Fibroblast of lung (primary cell): ENCODE results near the gene WDR27. TPM values are rescaled to one million over a fixed set of nuclear protein-coding genes. Genes with fewer than 3 reads are reported as not detected.

Experiments
- DNase-seq, 2 donors: peaks; one replicate each; pipeline versions ENCODE4 v3.0.0 to v3.0.0-alpha.2; 2010; ENCODE audit warnings: low read depth in 2 of 2
- H2AFZ ChIP-seq: 2 replicates; pipeline ENCODE4 v1.5.1; 2012; ENCODE audit warnings: low read length, control low read depth, inconsistent platforms
- H3K27ac ChIP-seq: 2 replicates; pipeline ENCODE4 v1.5.1; 2011; ENCODE audit warnings: low read length, control low read depth; ENCODE audit not compliant: insufficient read depth
- H3K27me3 ChIP-seq: 2 replicates; pipeline ENCODE4 v1.5.1; 2011; ENCODE audit warnings: mild to moderate bottlenecking, low read length; ENCODE audit not compliant: control insufficient read depth, insufficient read depth
- H3K36me3 ChIP-seq: 2 replicates; pipeline ENCODE4 v1.5.1; 2011; ENCODE audit warnings: low read length; ENCODE audit not compliant: control insufficient read depth, insufficient read depth
- H3K4me1 ChIP-seq: 2 replicates; pipeline ENCODE4 v1.5.1; 2011; ENCODE audit warnings: low read length; ENCODE audit not compliant: control insufficient read depth, insufficient read depth; ENCODE audit errors: extremely low read depth
- H3K4me2 ChIP-seq: 2 replicates; pipeline ENCODE4 v1.5.1; 2011; ENCODE audit warnings: low read length, control low read depth; ENCODE audit not compliant: insufficient read depth; ENCODE audit errors: extremely low read depth
- H3K4me3 ChIP-seq, 4 experiments: fragments of 200-600 bp in 1 of 4; sonication (generic) in 1 of 4; replicated peaks in 1 of 4; 2 replicates each; pipeline ENCODE4 v1.5.1; 2011 to 2016; ENCODE audit warnings: low read length in 4 of 4, low read depth in 3 of 4, mild to moderate bottlenecking in 3 of 4, control low read depth in 2 of 4, inconsistent platforms in 1 of 4, mixed read lengths in 1 of 4; ENCODE audit not compliant: insufficient read depth in 1 of 4; ENCODE audit errors: control extremely low read depth in 1 of 4
- H3K79me2 ChIP-seq: 2 replicates; pipeline ENCODE4 v1.5.1; 2012; ENCODE audit warnings: mild to moderate bottlenecking, low read length, inconsistent platforms; ENCODE audit not compliant: control insufficient read depth, insufficient read depth
- H3K9ac ChIP-seq: 2 replicates; pipeline ENCODE4 v1.5.1; 2011; ENCODE audit warnings: mild to moderate bottlenecking, low read length, control low read depth; ENCODE audit not compliant: insufficient read depth
- H3K9me3 ChIP-seq: 2 replicates; pipeline ENCODE4 v1.5.1; 2012; ENCODE audit warnings: low read depth, low read length; ENCODE audit not compliant: control insufficient read depth, insufficient read depth
- H4K20me1 ChIP-seq: 2 replicates; pipeline ENCODE4 v1.5.1; 2011; ENCODE audit warnings: low read length; ENCODE audit not compliant: control insufficient read depth, insufficient read depth; ENCODE audit errors: extremely low read depth
- EZH2 ChIP-seq: IDR thresholded peaks from 2 replicates; pipeline ENCODE4 v1.5.1; 2012; ENCODE audit warnings: low read length, control low read depth, mild to moderate bottlenecking; ENCODE audit errors: missing control alignments
- polyA plus RNA-seq, 2 donors: library from polyadenylated mRNA; depleted of rRNA in 1 of 2; stranded (reverse) in 1 of 2; unstranded in 1 of 2; fragments of >200 nt; gene quantifications; 2 replicates each; pipeline ENCODE4 v1.2.1, GENCODE V29; 2011 to 2012; ENCODE audit warnings: missing spikeins in 1 of 2
- total RNA-seq: library from RNA; depleted of rRNA; stranded (reverse); fragments of >200 nt; gene quantifications from 2 replicates; pipeline ENCODE4 v1.2.1, GENCODE V29; 2014
- TF ChIP-seq, protein P1 (sequence below), 2 donors: IDR thresholded peaks in 1 of 2; conservative IDR thresholded peaks in 1 of 2; 1 replicate in 1 of 2; 2 replicates in 1 of 2; pipeline ENCODE4 v1.5.1; 2011 to 2012; ENCODE audit warnings: low read length in 2 of 2, control low read depth in 1 of 2, inconsistent platforms in 1 of 2, low read depth in 1 of 2, mild to moderate bottlenecking in 1 of 2

WDR27 gene
- total and polyA plus RNA-seq, 2 donors (not counting 1 experiment from before 2014, with no cell fraction given) = 8.8 to 23.3 TPM

DNA sequence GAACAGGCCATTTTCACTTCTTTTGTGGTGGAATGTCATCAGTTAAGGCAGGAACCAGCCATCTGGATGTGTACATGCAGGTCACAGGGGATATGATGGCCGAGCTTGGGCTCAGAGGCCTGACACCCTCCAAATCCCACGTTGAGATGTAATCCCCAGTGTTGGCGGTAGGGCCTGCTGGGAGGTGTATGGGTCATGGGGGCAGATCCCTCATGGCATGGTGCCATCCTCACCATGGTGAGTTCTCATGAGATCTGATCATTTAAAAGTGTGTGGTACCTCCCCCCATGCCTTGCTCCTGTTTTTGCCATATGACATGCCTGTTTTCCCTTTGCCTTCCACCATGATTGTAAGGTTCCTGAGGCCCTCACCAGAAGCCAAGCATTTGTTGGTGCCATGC, 26.8 kb downstream of the WDR27 start:
- H3K4me2 ChIP-seq = no peak overlapping the region
- H3K27ac ChIP-seq = no peak overlapping the region
- H3K9me3 ChIP-seq = no peaks in the 10 kb centered on the region
- H3K9ac ChIP-seq = no peak overlapping the region
- DNase-seq = no peak
- no peaks in the 10 kb centered on the region for H3K4me1 ChIP-seq
- TF ChIP-seq EZH2 = no peak
- TF ChIP-seq, protein P1, sequence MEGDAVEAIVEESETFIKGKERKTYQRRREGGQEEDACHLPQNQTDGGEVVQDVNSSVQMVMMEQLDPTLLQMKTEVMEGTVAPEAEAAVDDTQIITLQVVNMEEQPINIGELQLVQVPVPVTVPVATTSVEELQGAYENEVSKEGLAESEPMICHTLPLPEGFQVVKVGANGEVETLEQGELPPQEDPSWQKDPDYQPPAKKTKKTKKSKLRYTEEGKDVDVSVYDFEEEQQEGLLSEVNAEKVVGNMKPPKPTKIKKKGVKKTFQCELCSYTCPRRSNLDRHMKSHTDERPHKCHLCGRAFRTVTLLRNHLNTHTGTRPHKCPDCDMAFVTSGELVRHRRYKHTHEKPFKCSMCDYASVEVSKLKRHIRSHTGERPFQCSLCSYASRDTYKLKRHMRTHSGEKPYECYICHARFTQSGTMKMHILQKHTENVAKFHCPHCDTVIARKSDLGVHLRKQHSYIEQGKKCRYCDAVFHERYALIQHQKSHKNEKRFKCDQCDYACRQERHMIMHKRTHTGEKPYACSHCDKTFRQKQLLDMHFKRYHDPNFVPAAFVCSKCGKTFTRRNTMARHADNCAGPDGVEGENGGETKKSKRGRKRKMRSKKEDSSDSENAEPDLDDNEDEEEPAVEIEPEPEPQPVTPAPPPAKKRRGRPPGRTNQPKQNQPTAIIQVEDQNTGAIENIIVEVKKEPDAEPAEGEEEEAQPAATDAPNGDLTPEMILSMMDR (conservative IDR thresholded peaks at IDR 0.05 in 1 of 2, IDR thresholded peaks at IDR 0.05 in 1 of 2; ENCODE audit: low read depth in 1 of 2, low read length in 2 of 2) = no peak
- no peaks in the 10 kb centered on the region for H3K79me2 ChIP-seq
- no peak overlapping the region for H3K4me3 ChIP-seq
- H4K20me1 ChIP-seq = no peaks in the 10 kb centered on the region
- no peak overlapping the region for H2AFZ ChIP-seq
- no peaks in the 10 kb centered on the region for H3K27me3 ChIP-seq
- no peaks in the 10 kb centered on the region for H3K36me3 ChIP-seq

DNA sequence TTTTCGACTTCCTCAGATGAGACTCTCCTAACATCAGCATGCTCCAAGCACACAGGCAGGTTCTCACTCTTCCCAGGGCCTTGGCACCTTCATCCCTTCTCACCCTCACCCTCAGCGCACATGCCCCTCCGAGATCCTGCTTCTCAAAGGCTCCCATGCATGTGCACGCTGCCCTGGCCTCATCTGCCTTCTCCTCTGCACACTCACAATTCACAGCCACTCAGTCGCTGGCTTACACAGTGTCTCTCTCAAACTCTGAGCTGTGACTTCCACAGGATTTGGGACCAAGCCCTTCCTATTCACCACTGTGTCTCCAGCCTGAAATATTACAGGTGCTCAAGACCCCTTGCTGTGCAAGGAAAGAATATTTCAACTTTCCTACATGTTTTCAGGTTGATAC, 30.3 kb downstream of the WDR27 start:
- no peaks in the 10 kb centered on the region for H3K27me3 ChIP-seq
- H3K36me3 ChIP-seq = no peaks in the 10 kb centered on the region
- TF ChIP-seq, protein P1 (conservative IDR thresholded peaks at IDR 0.05 in 1 of 2, IDR thresholded peaks at IDR 0.05 in 1 of 2; ENCODE audit: low read depth in 1 of 2, low read length in 2 of 2) = no peak
- no peak for TF ChIP-seq EZH2

DNA sequence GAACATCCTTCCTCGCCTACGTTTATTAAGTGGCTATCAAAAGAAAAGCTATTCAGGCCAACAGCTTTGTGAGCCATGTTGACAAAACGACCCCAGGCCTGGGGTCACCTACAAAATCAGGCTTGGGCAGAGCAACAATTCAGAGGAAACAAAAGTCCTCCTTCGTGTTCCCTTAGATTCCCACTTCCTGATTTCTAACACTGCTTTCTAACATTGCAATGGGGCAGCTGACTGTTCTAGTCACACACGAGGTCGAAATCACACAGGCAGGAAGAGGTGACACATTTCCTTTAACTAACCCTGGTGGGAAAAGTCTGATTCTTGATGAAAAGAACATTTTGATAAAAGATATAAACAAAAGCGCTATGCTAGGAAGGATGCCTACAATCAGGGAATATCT, 31.9 kb downstream of the WDR27 start:
- no peak overlapping the region for H3K9ac ChIP-seq
- H3K4me3 ChIP-seq = no peak overlapping the region
- no peak overlapping the region for H2AFZ ChIP-seq
- H3K4me1 ChIP-seq = no peaks in the 10 kb centered on the region
- TF ChIP-seq EZH2 = no peak
- TF ChIP-seq, protein P1 (conservative IDR thresholded peaks at IDR 0.05 in 1 of 2, IDR thresholded peaks at IDR 0.05 in 1 of 2; ENCODE audit: low read depth in 1 of 2, low read length in 2 of 2) = no peak
- H3K9me3 ChIP-seq = no peaks in the 10 kb centered on the region
- no peaks in the 10 kb centered on the region for H3K27me3 ChIP-seq
- H3K27ac ChIP-seq = no peak overlapping the region
- no peak overlapping the region for H3K4me2 ChIP-seq
- DNase-seq = peak in 1 of 2 donors; percentile 23
- H3K36me3 ChIP-seq = no peaks in the 10 kb centered on the region
- H3K79me2 ChIP-seq = no peaks in the 10 kb centered on the region
- H4K20me1 ChIP-seq = no peaks in the 10 kb centered on the region

More for the DNA sequence above, 30.3 kb downstream of the WDR27 start:
- Histone ChIP-seq H3K4me1 (no peaks in the 10 kb centered on the region), H3K79me2 (no peaks in the 10 kb centered on the region), H3K4me3 (no peak overlapping the region), H3K9ac (no peak overlapping the region), H2AFZ (no peak overlapping the region), H4K20me1 (no peaks in the 10 kb centered on the region), H3K27ac (no peak overlapping the region), H3K4me2 (no peak overlapping the region), H3K9me3 (no peaks in the 10 kb centered on the region)
- DNase-seq = no peak
